HCT116 (cell line): ENCODE data around the gene ANKRD49. TPM values are rescaled to one million over a fixed set of nuclear protein-coding genes. Genes with fewer than 3 reads are reported as not detected.

Source experiments
- ATAC-seq: fragments of 200-7000 bp; cut with Tn5 transposase; 2 replicates; pipeline ENCODE4 v1.9.1; 2020; ENCODE audit warnings: mild to moderate bottlenecking, moderate library complexity
- BruUV-seq: library from RNA; stranded (reverse); fragments of 400-500 nt; replicated peaks from 2 replicates; lab custom pipeline; 2021; lab: Mats Ljungman, UMichigan
- CTCF ChIA-PET: fragments of 300-600 bp; sonication (Branson Sonifier 250); formaldehyde crosslinking; loops from one replicate; lab custom pipeline; 2021; ENCODE audit warnings: antibody characterized with exemption; lab: Charles Lee
- POLR2A ChIA-PET: fragments of 300-600, 350-600 bp; sonication (Branson Sonifier 250); formaldehyde crosslinking; loops from one replicate; lab custom pipeline; 2021; ENCODE audit warnings: antibody characterized with exemption; lab: Charles Lee
- RAD21 ChIA-PET, 2 experiments: fragments of 300-600 bp; sonication (Branson Sonifier 250); formaldehyde crosslinking; loops; one replicate each; lab custom pipeline; 2023; ENCODE audit warnings: low total read pairs in 2 of 2; ENCODE audit not compliant: uncharacterized antibody in 2 of 2, unreplicated experiment in 2 of 2, low non-redundant PET in 1 of 2; lab: Charles Lee
- DNase-seq: peaks from one replicate; pipeline ENCODE4 v3.0.0-alpha.2; 2010; ENCODE audit warnings: low read depth, low spot score
- H2AFZ ChIP-seq: fragments of 200-600 bp; shearing (Covaris generic), sonication (generic); 2 replicates; pipeline ENCODE4 v1.6.1; 2017; ENCODE audit warnings: low read depth, mixed run types, mixed read lengths, antibody characterized with exemption, low read length; ENCODE audit not compliant: poor library complexity, severe bottlenecking
- H3K27ac ChIP-seq: 2 replicates; pipeline ENCODE4 v1.5.1; 2012; ENCODE audit warnings: low read depth, low read length
- H3K27me3 ChIP-seq: fragments of 200-600 bp; sonication (generic); 2 replicates; pipeline ENCODE4 v1.6.1; 2016; ENCODE audit warnings: mixed run types, low read length, mixed read lengths; ENCODE audit not compliant: insufficient read depth
- H3K36me3 ChIP-seq, 2 experiments: fragments of 200-500 bp in 1 of 2; fragments of 200-600 bp in 1 of 2; sonication (Bioruptor generic) in 1 of 2; sonication (generic) in 1 of 2; 2 replicates each; pipeline versions ENCODE4 v1.5.1 to v1.6.1; 2014 to 2016; ENCODE audit warnings: low read length in 2 of 2, inconsistent platforms in 1 of 2, mixed read lengths in 1 of 2, mixed run types in 1 of 2; ENCODE audit not compliant: insufficient read depth in 2 of 2, control insufficient read depth in 1 of 2
- H3K4me1 ChIP-seq, 2 experiments: fragments of 200-600 bp in 1 of 2; sonication (generic) in 1 of 2; 2 replicates each; pipeline versions ENCODE4 v1.5.1 to v1.6.1; 2012 to 2017; ENCODE audit warnings: low read length in 2 of 2, inconsistent platforms in 1 of 2, mild to moderate bottlenecking in 1 of 2, mixed read lengths in 1 of 2, mixed run types in 1 of 2, moderate library complexity in 1 of 2; ENCODE audit not compliant: insufficient read depth in 2 of 2, control insufficient read depth in 1 of 2
- H3K4me2 ChIP-seq: fragments of 200-600 bp; sonication (generic); 2 replicates; pipeline ENCODE4 v1.6.1; 2017; ENCODE audit warnings: mixed run types, low read length, mixed read lengths
- H3K4me3 ChIP-seq, 2 experiments: fragments of 200-600 bp in 1 of 2; sonication (generic) in 1 of 2; replicated peaks in 1 of 2; 2 replicates each; pipeline ENCODE4 v1.5.1; 2011 to 2016; ENCODE audit warnings: low read length in 2 of 2, control low read depth in 1 of 2, low read depth in 1 of 2, mild to moderate bottlenecking in 1 of 2, mixed read lengths in 1 of 2, mixed run types in 1 of 2
- H3K79me2 ChIP-seq: fragments of 200-600 bp; sonication (generic); 2 replicates; pipeline ENCODE4 v1.6.1; 2017; ENCODE audit warnings: mild to moderate bottlenecking, mixed run types, low read length, moderate library complexity, mixed read lengths; ENCODE audit not compliant: insufficient read depth
- H3K9ac ChIP-seq: fragments of 200-600 bp; sonication (generic); 2 replicates; pipeline ENCODE4 v1.6.1; 2016; ENCODE audit warnings: low read length, mixed read lengths
- H3K9me2 ChIP-seq: fragments of 200-600 bp; sonication (generic), shearing (Covaris generic); 2 replicates; pipeline ENCODE4 v1.6.1; 2017; ENCODE audit warnings: mixed run types, mild to moderate bottlenecking, moderate library complexity; ENCODE audit not compliant: insufficient read depth
- H3K9me3 ChIP-seq, 2 experiments: fragments of 200-500 bp in 1 of 2; fragments of 200-600 bp in 1 of 2; sonication (Bioruptor generic) in 1 of 2; sonication (generic) in 1 of 2; 2 replicates each; pipeline ENCODE4 v1.6.1; 2014 to 2017; ENCODE audit warnings: low read length in 2 of 2, mixed read lengths in 2 of 2, inconsistent platforms in 1 of 2, low read depth in 1 of 2, mild to moderate bottlenecking in 1 of 2, mixed run types in 1 of 2, moderate library complexity in 1 of 2; ENCODE audit not compliant: control insufficient read depth in 1 of 2, insufficient read depth in 1 of 2
- H4K20me1 ChIP-seq: fragments of 200-600 bp; sonication (generic), shearing (Covaris generic); 2 replicates; pipeline ENCODE4 v1.6.1; 2017; ENCODE audit warnings: mixed run types, mild to moderate bottlenecking, moderate library complexity; ENCODE audit not compliant: insufficient read depth
- CEBPB ChIP-seq: IDR thresholded peaks from 2 replicates; pipeline ENCODE4 v1.6.1; 2012; ENCODE audit warnings: low read depth
- ELF1 ChIP-seq: IDR thresholded peaks from 2 replicates; pipeline ENCODE4 v1.6.1; 2012; ENCODE audit warnings: low read depth, borderline replicate concordance
- EZH2phosphoT487 ChIP-seq: fragments of 200-600 bp; IDR thresholded peaks from 2 replicates; pipeline ENCODE4 v1.6.1; 2018; ENCODE audit warnings: antibody characterized with exemption, borderline replicate concordance
- FOSL1 ChIP-seq: IDR thresholded peaks from 2 replicates; pipeline ENCODE4 v1.6.1; 2012; ENCODE audit warnings: low read depth
- JUND ChIP-seq: IDR thresholded peaks from 2 replicates; pipeline ENCODE4 v1.6.1; 2012
- POLR2AphosphoS5 ChIP-seq: IDR thresholded peaks from 2 replicates; pipeline ENCODE4 v1.6.1; 2011; ENCODE audit warnings: mild to moderate bottlenecking, low read depth, low read length, moderate library complexity
- RAD21 ChIP-seq: IDR thresholded peaks from 2 replicates; pipeline ENCODE4 v1.6.1; 2012; ENCODE audit warnings: low read depth, mild to moderate bottlenecking
- SRF ChIP-seq: IDR thresholded peaks from 2 replicates; pipeline ENCODE4 v1.6.1; 2012; ENCODE audit warnings: low read depth
- YY1 ChIP-seq: IDR thresholded peaks from 2 replicates; pipeline ENCODE4 v1.6.1; 2011; ENCODE audit warnings: low read length, low read depth, moderate library complexity, mild to moderate bottlenecking; ENCODE audit not compliant: insufficient replicate concordance; ENCODE audit errors: extremely low read depth
- intact Hi-C: fragments of 100-400 bp; cut with micrococcal nuclease; formaldehyde crosslinking; loops from 2 replicates; pipeline ENCODE4 v1.10.0; 2022
- total RNA-seq: library from RNA; stranded (reverse); gene quantifications from one replicate; pipeline ENCODE4 v1.2.1, GENCODE V29; 2021; ENCODE audit not compliant: unreplicated experiment
- TF ChIP-seq, protein P1 (sequence below), 3 experiments: fragments of 200-600 bp in 1 of 3; sonication (generic) in 1 of 3; IDR thresholded peaks in 2 of 3; conservative IDR thresholded peaks in 1 of 3; 2 replicates each; pipeline ENCODE4 v1.5.1; 2012 to 2017; ENCODE audit warnings: low read depth in 2 of 3, low read length in 2 of 3, antibody characterized with exemption in 1 of 3, borderline replicate concordance in 1 of 3, control low read depth in 1 of 3, mild to moderate bottlenecking in 1 of 3, mixed read lengths in 1 of 3, mixed run types in 1 of 3, moderate library complexity in 1 of 3; ENCODE audit not compliant: insufficient read depth in 1 of 3
- TF ChIP-seq, protein P2 (sequence below): IDR thresholded peaks from 2 replicates; pipeline ENCODE4 v1.6.1; 2012; ENCODE audit warnings: low read depth

The ANKRD49 gene
- total RNA-seq, 1 experiment from 2014 or later: 8.2 TPM

DNA sequence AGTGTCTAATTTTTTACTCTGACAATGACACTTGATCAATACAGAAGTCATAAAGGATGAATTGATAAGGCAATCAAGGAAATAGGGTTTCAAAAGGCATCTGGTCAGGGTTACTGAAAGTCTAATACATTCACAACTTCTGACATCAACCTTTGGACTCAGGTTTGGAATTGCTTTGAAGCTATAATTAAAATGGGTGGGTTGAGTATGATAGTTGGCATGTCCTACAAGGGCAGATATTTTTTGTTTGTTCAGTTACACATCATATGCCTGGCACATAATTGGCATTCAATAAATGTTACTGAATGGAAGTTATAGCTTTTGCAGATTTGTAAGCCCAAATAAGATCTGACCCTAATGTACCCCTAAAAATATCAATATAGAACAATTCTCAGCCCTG is 42.6 kb downstream of the ANKRD49 start:
- ChIA-PET CTCF (interaction anchor here (0.9 kb wide), 1 partner anchor 31 kb away, joined by 3 read pairs; no protein-coding TSS in a partner anchor), POLR2A (interaction anchor here (0.7 kb wide), 1 partner anchor 10 kb away, joined by 3 read pairs; no protein-coding TSS in a partner anchor), RAD21 (no interaction called here)
- no peak overlapping the region for H3K4me3 ChIP-seq
- peaks cover 0 to 4% of the 10 kb centered on the region in 2 experiments; a peak in 1 of 4 replicates for H3K4me1 ChIP-seq
- no peaks in the 10 kb centered on the region for H4K20me1 ChIP-seq
- H3K36me3 ChIP-seq: no peaks in the 10 kb centered on the region
- ATAC-seq (no peak), DNase-seq (no peak)
- H2AFZ ChIP-seq: no peak overlapping the region
- TF ChIP-seq CEBPB (no peak), FOSL1 (no peak), YY1 (no peak), JUND (no peak), RAD21 (no peak), POLR2AphosphoS5 (no peak), EZH2phosphoT487 (no peak), SRF (no peak), ELF1 (no peak)
- TF ChIP-seq, protein P1, sequence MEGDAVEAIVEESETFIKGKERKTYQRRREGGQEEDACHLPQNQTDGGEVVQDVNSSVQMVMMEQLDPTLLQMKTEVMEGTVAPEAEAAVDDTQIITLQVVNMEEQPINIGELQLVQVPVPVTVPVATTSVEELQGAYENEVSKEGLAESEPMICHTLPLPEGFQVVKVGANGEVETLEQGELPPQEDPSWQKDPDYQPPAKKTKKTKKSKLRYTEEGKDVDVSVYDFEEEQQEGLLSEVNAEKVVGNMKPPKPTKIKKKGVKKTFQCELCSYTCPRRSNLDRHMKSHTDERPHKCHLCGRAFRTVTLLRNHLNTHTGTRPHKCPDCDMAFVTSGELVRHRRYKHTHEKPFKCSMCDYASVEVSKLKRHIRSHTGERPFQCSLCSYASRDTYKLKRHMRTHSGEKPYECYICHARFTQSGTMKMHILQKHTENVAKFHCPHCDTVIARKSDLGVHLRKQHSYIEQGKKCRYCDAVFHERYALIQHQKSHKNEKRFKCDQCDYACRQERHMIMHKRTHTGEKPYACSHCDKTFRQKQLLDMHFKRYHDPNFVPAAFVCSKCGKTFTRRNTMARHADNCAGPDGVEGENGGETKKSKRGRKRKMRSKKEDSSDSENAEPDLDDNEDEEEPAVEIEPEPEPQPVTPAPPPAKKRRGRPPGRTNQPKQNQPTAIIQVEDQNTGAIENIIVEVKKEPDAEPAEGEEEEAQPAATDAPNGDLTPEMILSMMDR (IDR thresholded peaks at IDR 0.05 in 2 of 3, conservative IDR thresholded peaks at IDR 0.05 in 1 of 3; ENCODE audit: borderline replicate concordance in 1 of 3, insufficient read depth in 1 of 3, low read depth in 2 of 3, low read length in 2 of 3): no peak
- TF ChIP-seq, protein P2, sequence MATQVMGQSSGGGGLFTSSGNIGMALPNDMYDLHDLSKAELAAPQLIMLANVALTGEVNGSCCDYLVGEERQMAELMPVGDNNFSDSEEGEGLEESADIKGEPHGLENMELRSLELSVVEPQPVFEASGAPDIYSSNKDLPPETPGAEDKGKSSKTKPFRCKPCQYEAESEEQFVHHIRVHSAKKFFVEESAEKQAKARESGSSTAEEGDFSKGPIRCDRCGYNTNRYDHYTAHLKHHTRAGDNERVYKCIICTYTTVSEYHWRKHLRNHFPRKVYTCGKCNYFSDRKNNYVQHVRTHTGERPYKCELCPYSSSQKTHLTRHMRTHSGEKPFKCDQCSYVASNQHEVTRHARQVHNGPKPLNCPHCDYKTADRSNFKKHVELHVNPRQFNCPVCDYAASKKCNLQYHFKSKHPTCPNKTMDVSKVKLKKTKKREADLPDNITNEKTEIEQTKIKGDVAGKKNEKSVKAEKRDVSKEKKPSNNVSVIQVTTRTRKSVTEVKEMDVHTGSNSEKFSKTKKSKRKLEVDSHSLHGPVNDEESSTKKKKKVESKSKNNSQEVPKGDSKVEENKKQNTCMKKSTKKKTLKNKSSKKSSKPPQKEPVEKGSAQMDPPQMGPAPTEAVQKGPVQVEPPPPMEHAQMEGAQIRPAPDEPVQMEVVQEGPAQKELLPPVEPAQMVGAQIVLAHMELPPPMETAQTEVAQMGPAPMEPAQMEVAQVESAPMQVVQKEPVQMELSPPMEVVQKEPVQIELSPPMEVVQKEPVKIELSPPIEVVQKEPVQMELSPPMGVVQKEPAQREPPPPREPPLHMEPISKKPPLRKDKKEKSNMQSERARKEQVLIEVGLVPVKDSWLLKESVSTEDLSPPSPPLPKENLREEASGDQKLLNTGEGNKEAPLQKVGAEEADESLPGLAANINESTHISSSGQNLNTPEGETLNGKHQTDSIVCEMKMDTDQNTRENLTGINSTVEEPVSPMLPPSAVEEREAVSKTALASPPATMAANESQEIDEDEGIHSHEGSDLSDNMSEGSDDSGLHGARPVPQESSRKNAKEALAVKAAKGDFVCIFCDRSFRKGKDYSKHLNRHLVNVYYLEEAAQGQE: no peak
- no peaks in the 10 kb centered on the region for H3K27me3 ChIP-seq
- BruUV-seq: no TSS peak
- intact Hi-C loops: no loop called here
- no peak overlapping the region for H3K9ac ChIP-seq
- no peaks in the 10 kb centered on the region for H3K79me2 ChIP-seq
- no peaks in the 10 kb centered on the region for H3K9me3 ChIP-seq
- H3K4me2 ChIP-seq: no peak overlapping the region
- no peak overlapping the region for H3K27ac ChIP-seq
- no peaks in the 10 kb centered on the region for H3K9me2 ChIP-seq
